Sigmoid colon (tissue), 4 donors: ENCODE results near the gene TCF25.

Source experiments
- CTCF ChIP-seq, 4 experiments: fragments of 450-650 bp in 3 of 4; fragments of 200-600 bp in 1 of 4; IDR thresholded peaks; one replicate each; pipeline ENCODE4 v1.5.1; 2016 to 2019; ENCODE audit warnings: antibody characterized with exemption in 4 of 4, mild to moderate bottlenecking in 3 of 4, moderate library complexity in 2 of 4
- EP300 ChIP-seq, 4 donors: sonication (generic); formaldehyde crosslinking; IDR thresholded peaks; one replicate each; pipeline ENCODE4 v1.6.1; 2017; ENCODE audit warnings: antibody characterized with exemption in 4 of 4
- POLR2A ChIP-seq, 2 donors: fragments of 450-650 bp; IDR thresholded peaks; one replicate each; pipeline ENCODE4 v1.6.1; 2016; ENCODE audit warnings: antibody characterized with exemption in 2 of 2, mild to moderate bottlenecking in 2 of 2, moderate library complexity in 2 of 2
- POLR2AphosphoS5 ChIP-seq, 4 donors: sonication (generic); formaldehyde crosslinking; IDR thresholded peaks; one replicate each; pipeline ENCODE4 v1.6.1; 2017; ENCODE audit warnings: antibody characterized with exemption in 4 of 4

- TF ChIP-seq POLR2A (IDR thresholded peaks at IDR 0.05), result no peak
- peak; percentile 90 to 98 (median 94) for TF ChIP-seq CTCF (IDR thresholded peaks at IDR 0.05)
- TF ChIP-seq POLR2AphosphoS5 (IDR thresholded peaks at IDR 0.05), result no peak
- TF ChIP-seq EP300 (IDR thresholded peaks at IDR 0.05), result no peak
Observed at GRCh38 chr16:89860747-89861304, 12.6 kb upstream of the TCF25 start.
